CD14-positive monocyte (primary cell): Measurements from ENCODE around the gene TBCD. TPM values are rescaled to one million over a fixed set of nuclear protein-coding genes. Genes with fewer than 3 reads are reported as not detected.

Experiments used
- DNase-seq, 3 donors: peaks; one replicate each; pipeline ENCODE4 v3.0.0-alpha.2; 2011 to 2022
- H2AFZ ChIP-seq: 2 replicates; pipeline ENCODE4 v1.6.0; 2012; ENCODE audit warnings: mild to moderate bottlenecking, low read depth, low read length, inconsistent platforms; ENCODE audit not compliant: insufficient read depth, poor library complexity, severe bottlenecking
- H3K27ac ChIP-seq, 2 donors: 1 replicate in 1 of 2; 2 replicates in 1 of 2; pipeline ENCODE4 v1.5.1; 2012 to 2013; ENCODE audit warnings: low read length in 2 of 2, control low read depth in 1 of 2, inconsistent platforms in 1 of 2, low read depth in 1 of 2, mild to moderate bottlenecking in 1 of 2
- H3K27me3 ChIP-seq, 2 donors: one replicate each; pipeline versions ENCODE4 v1.6.0 to v1.6.1; 2011 to 2013; ENCODE audit warnings: low read length in 2 of 2; ENCODE audit not compliant: control insufficient read depth in 2 of 2, insufficient read depth in 2 of 2
- H3K36me3 ChIP-seq, 2 donors: replicated peaks in 1 of 2; 1 replicate in 1 of 2; 2 replicates in 1 of 2; pipeline versions ENCODE4 v1.5.1 to v1.6.1; 2012 to 2013; ENCODE audit warnings: low read length in 2 of 2, control low read depth in 1 of 2, inconsistent platforms in 1 of 2, mild to moderate bottlenecking in 1 of 2; ENCODE audit not compliant: insufficient read depth in 2 of 2, control insufficient read depth in 1 of 2
- H3K4me1 ChIP-seq, 2 donors: 1 replicate in 1 of 2; 2 replicates in 1 of 2; pipeline versions ENCODE4 v1.5.1 to v1.6.1; 2012 to 2013; ENCODE audit warnings: low read length in 2 of 2, control low read depth in 1 of 2, inconsistent platforms in 1 of 2, mild to moderate bottlenecking in 1 of 2, moderate library complexity in 1 of 2; ENCODE audit not compliant: insufficient read depth in 2 of 2, control insufficient read depth in 1 of 2
- H3K4me2 ChIP-seq: replicated peaks from 2 replicates; pipeline ENCODE3; 2012; ENCODE audit warnings: low read length, moderate library complexity, mild to moderate bottlenecking; ENCODE audit not compliant: poor library complexity, severe bottlenecking; ENCODE audit errors: extremely low read depth
- H3K4me3 ChIP-seq, 3 experiments: fragments of 200-600 bp in 1 of 3; sonication (generic) in 1 of 3; replicated peaks in 1 of 3; 1 replicate in 2 of 3; 2 replicates in 1 of 3; pipeline ENCODE4 v1.5.1; 2011 to 2013; ENCODE audit warnings: low read length in 3 of 3, mild to moderate bottlenecking in 3 of 3, control low read depth in 2 of 3, low read depth in 2 of 3, inconsistent platforms in 1 of 3, moderate library complexity in 1 of 3
- H3K79me2 ChIP-seq: 2 replicates; pipeline ENCODE4 v1.6.0; 2012; ENCODE audit warnings: mild to moderate bottlenecking, control low read depth, inconsistent platforms, low read length, moderate library complexity; ENCODE audit not compliant: insufficient read depth
- H3K9ac ChIP-seq: 2 replicates; pipeline ENCODE4 v1.6.0; 2017; ENCODE audit warnings: low read length, mild to moderate bottlenecking; ENCODE audit not compliant: insufficient read depth, poor library complexity, severe bottlenecking
- H3K9me3 ChIP-seq, 2 donors: replicated peaks in 1 of 2; 1 replicate in 1 of 2; 2 replicates in 1 of 2; pipeline versions ENCODE4 v1.5.1 to v1.6.1; 2012 to 2013; ENCODE audit warnings: low read length in 2 of 2, control low read depth in 1 of 2; ENCODE audit not compliant: control insufficient read depth in 1 of 2, insufficient read depth in 1 of 2
- H4K20me1 ChIP-seq: 2 replicates; pipeline ENCODE4 v1.6.0; 2012; ENCODE audit warnings: mild to moderate bottlenecking, low read length, control low read depth, moderate library complexity; ENCODE audit not compliant: insufficient read depth
- H3K27ac Mint-ChIP-seq, 7 donors: one replicate each; pipeline ENCODE4 v1.8.0; 2020; ENCODE audit warnings: mild to moderate bottlenecking in 7 of 7, mixed read lengths in 7 of 7, moderate library complexity in 6 of 7, inconsistent platforms in 2 of 7
- H3K27me3 Mint-ChIP-seq, 3 donors: one replicate each; pipeline ENCODE4 v1.8.0; 2021 to 2022; ENCODE audit warnings: low read depth in 3 of 3, mild to moderate bottlenecking in 3 of 3, mixed read lengths in 3 of 3, moderate library complexity in 3 of 3, inconsistent platforms in 1 of 3
- H3K36me3 Mint-ChIP-seq, 2 donors: one replicate each; pipeline ENCODE4 v1.8.0; 2020; ENCODE audit warnings: mixed read lengths in 2 of 2, inconsistent platforms in 1 of 2, mild to moderate bottlenecking in 1 of 2
- H3K4me1 Mint-ChIP-seq: one replicate; pipeline ENCODE4 v1.8.0; 2020; ENCODE audit warnings: mild to moderate bottlenecking, mixed read lengths
- H3K4me3 Mint-ChIP-seq, 2 donors: one replicate each; pipeline ENCODE4 v1.8.0; 2020; ENCODE audit warnings: mild to moderate bottlenecking in 2 of 2, mixed read lengths in 2 of 2, moderate library complexity in 1 of 2
- H3K9me3 Mint-ChIP-seq, 7 donors: one replicate each; pipeline ENCODE4 v1.8.0; 2020 to 2022; ENCODE audit warnings: mixed read lengths in 7 of 7, mild to moderate bottlenecking in 6 of 7, moderate library complexity in 6 of 7, inconsistent platforms in 2 of 7
- WGBS: methylation state at CpG from one replicate; pipeline ENCODE4 v1.1.5; 2013; ENCODE audit warnings: missing lambda C conversion rate; ENCODE audit not compliant: insufficient coverage; 5-methylcytosine and 5-hydroxymethylcytosine counted together
- intact Hi-C, 2 donors: fragments of 100-400 bp; cut with micrococcal nuclease; formaldehyde crosslinking; loops; one replicate each; pipeline versions ENCODE4 v1.15.0 to v1.15.1; 2023
- polyA plus RNA-seq, 3 donors: library from polyadenylated mRNA; depleted of rRNA in 1 of 3; unstranded in 2 of 3; stranded (reverse) in 1 of 3; fragments of 300-500 nt in 2 of 3; fragments of >200 nt in 1 of 3; fragmentation: Illumina TruSeq in 2 of 3; gene quantifications; 1 replicate in 2 of 3; 2 replicates in 1 of 3; pipeline ENCODE4 v1.2.3, GENCODE V29; 2012 to 2021
- TF ChIP-seq, protein P1 (sequence below): fragments of 200-600 bp; IDR thresholded peaks from one replicate; pipeline ENCODE4 v1.8.0; 2022; ENCODE audit warnings: antibody characterized with exemption, mild to moderate bottlenecking

TBCD gene
- polyA plus RNA-seq, 3 donors, result 54.7 to 74.0 (median 66.6) TPM

DNA sequence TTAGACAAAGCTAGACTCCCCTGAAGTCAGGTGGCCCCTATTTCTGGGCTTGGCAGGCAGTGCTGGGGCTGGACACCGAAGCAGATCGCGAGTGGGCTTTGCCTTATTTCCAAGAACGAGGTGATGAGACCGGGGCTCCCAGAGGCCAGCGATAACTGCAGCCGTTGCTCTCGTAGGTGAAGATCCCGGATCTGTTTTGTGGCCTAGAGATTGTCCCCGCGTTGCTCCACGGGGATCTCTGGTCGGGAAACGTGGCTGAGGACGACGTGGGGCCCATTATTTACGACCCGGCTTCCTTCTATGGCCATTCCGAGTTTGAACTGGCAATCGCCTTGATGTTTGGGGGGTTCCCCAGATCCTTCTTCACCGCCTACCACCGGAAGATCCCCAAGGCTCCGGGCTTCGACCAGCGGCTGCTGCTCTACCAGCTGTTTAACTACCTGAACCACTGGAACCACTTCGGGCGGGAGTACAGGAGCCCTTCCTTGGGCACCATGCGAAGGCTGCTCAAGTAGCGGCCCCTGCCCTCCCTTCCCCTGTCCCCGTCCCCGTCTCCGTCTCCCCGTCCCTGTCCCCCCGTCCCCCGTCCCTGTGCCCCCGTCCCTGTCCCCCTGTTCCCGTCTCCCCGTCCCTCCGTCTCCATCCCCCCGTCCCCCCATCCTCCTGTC lies 1.5 kb upstream of the TBCD start:
- Histone ChIP-seq H3K9ac (no peak overlapping the region), H3K4me1 (peaks cover 10 to 15% of the 10 kb centered on the region in 2 donors), H3K27ac (no peak overlapping the region), H4K20me1 (peaks cover 8% of the 10 kb centered on the region), H3K4me2 (no peak overlapping the region), H3K9me3 (peaks cover 0 to 15% of the 10 kb centered on the region in 2 donors), H3K4me3 (no peak overlapping the region), H3K79me2 (peaks cover 17% of the 10 kb centered on the region), H2AFZ (no peak overlapping the region), H3K36me3 (no peaks in the 10 kb centered on the region), H3K27me3 (peaks cover 0 to 8% of the 10 kb centered on the region in 2 donors)
- Mint-ChIP-seq H3K27ac (no peak overlapping the region), H3K36me3 (peaks cover 3 to 5% of the 10 kb centered on the region in 2 donors), H3K9me3 (peaks cover 5 to 43% (median 23%) of the 10 kb centered on the region in 7 donors), H3K4me3 (peak overlapping the region in 1 of 2 donors; percentile 25), H3K4me1 (peaks cover 20% of the 10 kb centered on the region), H3K27me3 (peaks cover 1 to 30% (median 7%) of the 10 kb centered on the region in 3 donors)
- 78% methylated on average over 20 of the region's 40 CpGs for WGBS
- no peak for DNase-seq
- intact Hi-C loops, result loop anchor here (2.0 to 5.0 kb wide), 4 partner anchors 33 to 103 kb away; partner anchors contain the start of genes WDR45B (in 2 of the 2), FN3KRP (in 1 of the 2) and RAB40B (in 1 of the 2)
- TF ChIP-seq, protein P1, sequence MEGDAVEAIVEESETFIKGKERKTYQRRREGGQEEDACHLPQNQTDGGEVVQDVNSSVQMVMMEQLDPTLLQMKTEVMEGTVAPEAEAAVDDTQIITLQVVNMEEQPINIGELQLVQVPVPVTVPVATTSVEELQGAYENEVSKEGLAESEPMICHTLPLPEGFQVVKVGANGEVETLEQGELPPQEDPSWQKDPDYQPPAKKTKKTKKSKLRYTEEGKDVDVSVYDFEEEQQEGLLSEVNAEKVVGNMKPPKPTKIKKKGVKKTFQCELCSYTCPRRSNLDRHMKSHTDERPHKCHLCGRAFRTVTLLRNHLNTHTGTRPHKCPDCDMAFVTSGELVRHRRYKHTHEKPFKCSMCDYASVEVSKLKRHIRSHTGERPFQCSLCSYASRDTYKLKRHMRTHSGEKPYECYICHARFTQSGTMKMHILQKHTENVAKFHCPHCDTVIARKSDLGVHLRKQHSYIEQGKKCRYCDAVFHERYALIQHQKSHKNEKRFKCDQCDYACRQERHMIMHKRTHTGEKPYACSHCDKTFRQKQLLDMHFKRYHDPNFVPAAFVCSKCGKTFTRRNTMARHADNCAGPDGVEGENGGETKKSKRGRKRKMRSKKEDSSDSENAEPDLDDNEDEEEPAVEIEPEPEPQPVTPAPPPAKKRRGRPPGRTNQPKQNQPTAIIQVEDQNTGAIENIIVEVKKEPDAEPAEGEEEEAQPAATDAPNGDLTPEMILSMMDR, result no peak

DNA sequence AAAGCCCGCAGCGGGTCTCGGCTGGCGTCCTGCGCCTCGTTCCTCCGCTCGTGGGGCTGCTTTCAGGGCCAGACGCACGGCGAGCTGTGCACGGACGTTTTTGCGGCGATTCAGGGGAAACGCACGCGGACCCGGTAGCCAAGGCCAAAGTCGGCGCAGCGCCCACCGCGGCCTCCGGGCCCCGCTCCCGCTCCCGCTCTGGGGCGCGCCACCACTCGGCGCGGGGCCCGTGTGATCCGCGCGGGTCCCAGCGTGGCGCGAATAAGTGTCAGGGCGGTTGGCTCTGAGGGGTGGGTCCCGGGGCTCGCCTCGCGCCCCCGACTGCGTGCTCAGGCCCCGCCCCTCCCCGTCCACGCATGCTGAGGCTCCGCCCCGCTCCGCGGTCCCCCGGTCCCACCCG lies 694 bp upstream of the TBCD start:
- peaks cover 8% of the 10 kb centered on the region for H4K20me1 ChIP-seq
- Mint-ChIP-seq H3K4me3 (peak overlapping the region in 1 of 2 donors; percentile 48), H3K4me1 (peaks cover 25% of the 10 kb centered on the region), H3K27me3 (peaks cover 1 to 29% (median 7%) of the 10 kb centered on the region in 3 donors), H3K36me3 (peaks cover 4 to 5% of the 10 kb centered on the region in 2 donors), H3K9me3 (peaks cover 3 to 35% (median 16%) of the 10 kb centered on the region in 7 donors), H3K27ac (no peak overlapping the region)
- H3K79me2 ChIP-seq, result peaks cover 17% of the 10 kb centered on the region
- peak overlapping the region; percentile 35 for H2AFZ ChIP-seq
- H3K4me1 ChIP-seq, result peaks cover 10 to 15% of the 10 kb centered on the region in 2 donors
- no peaks in the 10 kb centered on the region for H3K36me3 ChIP-seq
- peak in 1 of 3 donors; percentile 5 for DNase-seq
- peak overlapping the region; percentile 70 for H3K4me2 ChIP-seq
- peaks cover 0 to 11% of the 10 kb centered on the region in 2 donors for H3K9me3 ChIP-seq
- no peak overlapping the region for H3K27ac ChIP-seq
- peaks cover 0 to 8% of the 10 kb centered on the region in 2 donors for H3K27me3 ChIP-seq
- TF ChIP-seq, protein P1, result no peak
- H3K9ac ChIP-seq, result no peak overlapping the region
- WGBS, result 1% methylated on average over 50 of the region's 56 CpGs
- intact Hi-C loops, result loop anchor here (2.0 to 5.0 kb wide), 4 partner anchors 34 to 104 kb away; partner anchors contain the start of genes WDR45B (in 2 of the 2), FN3KRP (in 1 of the 2) and RAB40B (in 1 of the 2)
- H3K4me3 ChIP-seq, result peak overlapping the region in 2 of 3 experiments; percentile 9 to 66
